ENCODE results near the gene TANGO6.
"Not testable (repeated sequence)": the region's sequence is repeated elsewhere in the genome, so short reads cannot be mapped to it uniquely, and the experiment has no call there.

The TANGO6 gene

DNA sequence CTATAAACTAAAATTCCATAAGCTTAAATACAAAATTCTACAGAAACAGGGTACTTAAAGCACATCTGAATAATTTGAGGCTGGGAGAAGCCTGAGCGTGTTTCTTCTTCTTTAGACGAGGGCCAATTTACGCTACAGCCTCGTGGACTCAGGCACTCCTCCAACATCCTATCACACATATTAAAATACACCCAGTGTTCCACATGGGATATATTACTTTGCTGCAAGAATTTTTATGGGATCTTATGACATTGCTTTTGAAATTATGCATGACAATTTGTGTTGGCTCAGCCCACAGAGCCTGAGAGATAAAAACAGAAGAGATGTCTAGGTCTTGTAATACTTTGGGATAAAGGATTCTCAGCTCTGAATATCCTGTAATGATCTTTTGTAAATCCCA is 3.5 kb upstream of the TANGO6 start:
- H3K4me3 ChIP-seq (replicated peaks in 1 of 2; ENCODE audit: low read depth in 2 of 2, low read length in 2 of 2), result no peak overlapping the region
- DNase-seq (ENCODE audit: low read depth in 2 of 2), result no peak
- no peak for TF ChIP-seq CTCF (IDR thresholded peaks at IDR 0.05; ENCODE audit: low read depth, low read length)

DNA sequence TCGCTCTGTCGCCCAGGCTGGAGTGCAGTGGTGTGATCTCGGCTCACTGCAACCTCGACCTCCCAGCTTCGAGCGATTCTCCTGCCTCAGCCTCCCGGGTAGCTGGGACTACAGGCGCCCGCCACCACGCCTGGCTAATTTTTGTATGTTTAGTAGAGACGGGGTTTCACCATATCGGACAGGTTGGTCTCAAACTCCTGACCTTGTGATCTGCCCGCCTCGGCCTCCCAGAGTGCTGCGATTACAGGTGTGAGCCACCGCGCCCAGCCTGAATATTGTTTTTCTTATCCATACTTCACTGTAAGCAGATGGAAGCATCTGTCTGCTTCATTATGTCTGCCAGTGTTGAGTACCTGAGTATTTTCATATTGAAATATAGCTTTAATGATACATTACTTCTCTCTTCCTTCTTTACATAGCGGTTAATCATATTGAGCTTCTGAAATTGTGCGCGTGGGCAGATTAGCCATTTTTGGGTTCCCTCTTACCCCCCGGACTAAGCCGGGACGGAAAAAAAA is 308 bp upstream of the TANGO6 start:
- peak overlapping the region; percentile 78 to 89 for H3K4me3 ChIP-seq (replicated peaks in 1 of 2; ENCODE audit: low read depth in 2 of 2, low read length in 2 of 2)
- not testable (repeated sequence) for DNase-seq (ENCODE audit: low read depth in 2 of 2)

GRCh38 chr16:68844211-68844564 is 857 bp downstream of the TANGO6 start:
- no peak for DNase-seq (ENCODE audit: low read depth in 2 of 2)
- no peak for TF ChIP-seq CTCF (IDR thresholded peaks at IDR 0.05; ENCODE audit: low read depth, low read length)
- peak overlapping the region; percentile 78 to 89 for H3K4me3 ChIP-seq (replicated peaks in 1 of 2; ENCODE audit: low read depth in 2 of 2, low read length in 2 of 2)

GRCh38 chr16:68848786-68849185 is 5.5 kb downstream of the TANGO6 start:
- TF ChIP-seq CTCF (IDR thresholded peaks at IDR 0.05; ENCODE audit: low read depth, low read length), result no peak
- H3K4me3 ChIP-seq (replicated peaks in 1 of 2; ENCODE audit: low read depth in 2 of 2, low read length in 2 of 2), result no peak overlapping the region
- no peak for DNase-seq (ENCODE audit: low read depth in 2 of 2)

GRCh38 chr16:68850481-68850880 is 7.2 kb downstream of the TANGO6 start:
- H3K4me3 ChIP-seq (replicated peaks in 1 of 2; ENCODE audit: low read depth in 2 of 2, low read length in 2 of 2), result no peak overlapping the region
- TF ChIP-seq CTCF (IDR thresholded peaks at IDR 0.05; ENCODE audit: low read depth, low read length), result no peak
- no peak for DNase-seq (ENCODE audit: low read depth in 2 of 2)

DNA sequence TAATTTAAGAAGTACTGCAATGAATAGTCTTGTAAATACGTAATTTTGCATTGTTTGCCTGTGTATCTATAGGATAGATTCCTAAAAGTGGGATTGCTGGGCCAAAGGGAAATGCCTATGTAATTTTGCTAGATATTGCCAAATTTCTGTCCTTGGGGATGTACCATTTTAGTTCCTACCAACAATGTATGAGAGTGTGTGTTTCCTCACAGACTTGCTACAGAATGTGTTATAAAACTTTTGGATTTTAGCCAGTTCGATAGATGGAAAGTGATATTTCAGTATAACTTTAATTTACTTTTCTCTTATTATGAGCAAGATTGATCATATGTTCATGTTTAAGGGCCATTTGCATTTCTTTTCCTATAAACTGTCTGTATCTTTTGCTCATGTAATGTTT is 8.3 kb downstream of the TANGO6 start:
- peak in 1 of 2 donors; percentile 38 for DNase-seq (ENCODE audit: low read depth in 2 of 2)
- no peak overlapping the region for H3K4me3 ChIP-seq (replicated peaks in 1 of 2; ENCODE audit: low read depth in 2 of 2, low read length in 2 of 2)
- TF ChIP-seq CTCF (IDR thresholded peaks at IDR 0.05; ENCODE audit: low read depth, low read length), result no peak

DNA sequence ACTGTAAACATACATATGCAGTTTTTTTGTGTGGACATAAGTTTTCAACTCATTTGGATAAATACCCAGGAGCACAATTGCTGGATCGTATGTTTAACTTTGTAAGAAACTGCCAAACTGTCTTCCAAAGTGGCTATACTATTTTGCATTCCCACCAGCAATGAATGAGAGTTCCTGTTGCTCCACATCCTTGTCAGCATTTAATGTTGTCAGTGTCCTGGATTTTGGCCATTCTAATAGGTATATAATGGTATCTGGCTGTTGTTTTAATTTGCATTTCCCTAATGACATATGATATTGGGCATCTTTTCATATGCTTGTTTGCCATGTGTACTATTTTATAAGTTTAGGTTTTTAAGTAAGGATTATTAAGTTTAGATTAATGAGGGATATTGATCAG is 14.1 kb downstream of the TANGO6 start:
- DNase-seq (ENCODE audit: low read depth in 2 of 2), result no peak
- no peak for TF ChIP-seq CTCF (IDR thresholded peaks at IDR 0.05; ENCODE audit: low read depth, low read length)
- H3K4me3 ChIP-seq (replicated peaks in 1 of 2; ENCODE audit: low read depth in 2 of 2, low read length in 2 of 2), result no peak overlapping the region

Data from cardiac fibroblast (primary cell).